Central memory CD8-positive, alpha-beta T cell (primary cell): Measurements from ENCODE around the gene ANKRD11.
A peak's percentile ranks its signal among the peaks of the same experiment; 100 is the strongest.
"Not testable (repeated sequence)": the region's sequence is repeated elsewhere in the genome, so short reads cannot be mapped to it uniquely, and the experiment has no call there.

Source experiments
- ATAC-seq: fragments of 150-1000 bp; cut with Tn5 transposase; replicated peaks from 2 replicates; pipeline ENCODE4 v1.10.0; 2022; ENCODE audit warnings: mild to moderate bottlenecking, moderate FRiP score, moderate number of reproducible peaks; ENCODE audit not compliant: poor library complexity, severe bottlenecking; ENCODE audit errors: extremely low read depth
- DNase-seq, 2 donors: peaks; one replicate each; pipeline ENCODE4 v3.0.0; 2021; ENCODE audit warnings: low spot score in 2 of 2
- H3K27ac Mint-ChIP-seq: one replicate; pipeline ENCODE4 v1.8.0; 2022; ENCODE audit warnings: low read depth, mild to moderate bottlenecking, moderate library complexity, mixed read lengths
- H3K27me3 Mint-ChIP-seq: one replicate; pipeline ENCODE4 v1.8.0; 2022; ENCODE audit warnings: mixed read lengths
- H3K36me3 Mint-ChIP-seq: one replicate; pipeline ENCODE4 v1.8.0; 2022; ENCODE audit warnings: mild to moderate bottlenecking, moderate library complexity, mixed read lengths; ENCODE audit not compliant: insufficient read depth
- H3K4me1 Mint-ChIP-seq: one replicate; pipeline ENCODE4 v1.8.0; 2022; ENCODE audit warnings: mixed read lengths
- H3K4me3 Mint-ChIP-seq: one replicate; pipeline ENCODE4 v1.8.0; 2022; ENCODE audit warnings: mild to moderate bottlenecking, moderate library complexity, mixed read lengths
- H3K9me3 Mint-ChIP-seq: one replicate; pipeline ENCODE4 v1.8.0; 2022; ENCODE audit warnings: mixed read lengths

ANKRD11 gene

DNA sequence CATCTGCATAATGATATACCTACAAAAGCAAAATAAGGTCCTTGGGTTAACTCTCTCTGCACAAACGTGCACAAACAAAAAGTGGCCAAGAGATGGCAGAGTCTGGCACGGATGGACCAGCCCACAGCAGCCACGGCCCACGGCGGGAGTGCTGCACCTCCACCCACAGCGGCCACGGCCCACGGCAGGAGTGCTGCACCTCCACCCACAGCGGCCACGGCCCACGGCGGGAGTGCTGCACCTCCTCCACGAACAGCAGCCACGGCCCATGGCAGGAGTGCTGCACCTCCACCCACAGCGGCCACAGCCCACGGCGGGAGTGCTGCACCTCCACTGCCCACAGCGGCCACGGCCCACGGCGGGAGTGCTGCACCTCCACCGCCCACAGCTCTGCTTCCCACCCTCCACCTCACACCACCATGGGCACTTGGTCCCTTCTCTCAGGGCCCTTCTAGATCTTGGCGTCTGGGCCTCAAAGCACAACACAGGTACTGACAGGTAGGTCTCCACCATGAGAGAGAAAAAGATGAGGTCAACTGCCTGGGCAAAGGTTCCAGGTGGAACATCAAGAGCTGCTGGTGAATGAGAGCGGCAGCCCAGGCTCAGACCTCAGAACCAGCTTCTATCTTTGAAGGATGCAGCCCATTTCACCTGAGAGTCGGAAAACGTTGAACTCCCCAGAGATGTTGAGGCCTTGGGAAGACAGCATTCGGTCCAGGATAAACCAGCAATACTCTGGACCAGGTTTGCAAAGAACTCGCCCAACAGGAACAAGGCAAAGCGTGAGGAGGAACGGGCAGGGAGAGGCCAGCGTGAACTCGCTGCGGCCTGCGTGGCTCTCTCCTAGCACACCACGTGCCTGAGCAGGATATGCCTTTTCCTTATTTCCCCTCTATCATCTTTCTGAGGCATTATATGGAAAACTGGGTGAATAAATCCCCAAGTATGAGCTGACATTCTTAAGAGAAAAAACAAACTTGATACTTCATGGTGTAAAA lies 148.4 kb downstream of the ANKRD11 start:
- H3K36me3 Mint-ChIP-seq = peaks cover 20% of the 10 kb centered on the region
- peak; percentile 46 for ATAC-seq
- peaks cover 57% of the 10 kb centered on the region for H3K4me1 Mint-ChIP-seq
- peak in 1 of 2 donors; percentile 30 for DNase-seq
- H3K9me3 Mint-ChIP-seq = no peaks in the 10 kb centered on the region
- H3K27me3 Mint-ChIP-seq = no peaks in the 10 kb centered on the region
- H3K27ac Mint-ChIP-seq = no peak overlapping the region
- H3K4me3 Mint-ChIP-seq = no peak overlapping the region

DNA sequence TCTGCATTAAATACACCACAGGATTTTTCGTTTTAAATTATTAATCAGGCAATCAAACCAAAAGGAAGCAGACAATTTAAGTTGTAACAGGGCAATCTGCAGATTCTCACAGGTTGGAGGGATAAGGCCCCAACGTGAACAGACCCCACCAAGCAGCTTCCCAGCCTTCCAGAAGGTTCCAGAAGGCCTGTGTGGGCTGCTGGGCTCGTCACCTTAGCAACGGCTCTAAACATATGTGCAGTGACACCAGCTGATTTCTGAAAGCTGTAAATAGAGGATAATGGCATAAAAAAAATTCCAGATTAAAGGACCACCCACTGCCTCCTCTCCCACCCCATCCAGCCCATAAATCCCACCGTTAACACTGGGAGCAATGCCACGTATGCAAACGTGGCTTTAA lies 149.1 kb downstream of the ANKRD11 start:
- Mint-ChIP-seq H3K4me3 (peak overlapping the region; percentile 20), H3K36me3 (peaks cover 16% of the 10 kb centered on the region), H3K4me1 (peaks cover 50% of the 10 kb centered on the region), H3K9me3 (no peaks in the 10 kb centered on the region), H3K27ac (peak overlapping the region; percentile 51), H3K27me3 (no peaks in the 10 kb centered on the region)
- ATAC-seq (no peak), DNase-seq (no peak)

DNA sequence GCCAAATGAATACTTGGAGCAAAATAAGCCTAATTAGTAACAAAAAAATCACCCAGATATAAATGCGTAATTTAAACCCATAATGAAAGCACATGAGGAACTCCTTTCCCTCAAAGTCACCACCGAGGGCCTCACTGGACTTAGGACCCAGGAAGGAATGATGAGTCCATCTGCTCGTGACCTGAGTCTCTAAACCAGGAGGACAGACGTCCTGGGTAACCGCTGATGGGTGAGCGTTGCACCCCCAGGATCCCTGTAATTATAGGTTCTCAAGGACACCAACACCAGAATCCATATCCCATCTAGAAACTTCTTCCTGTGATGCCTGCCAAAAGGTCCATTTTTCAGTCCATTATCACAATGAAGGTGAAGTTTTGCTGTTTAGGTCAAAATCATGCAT lies 151.5 kb downstream of the ANKRD11 start:
- H3K36me3 Mint-ChIP-seq = peaks cover 11% of the 10 kb centered on the region
- no peaks in the 10 kb centered on the region for H3K27me3 Mint-ChIP-seq
- H3K4me3 Mint-ChIP-seq = no peak overlapping the region
- no peaks in the 10 kb centered on the region for H3K9me3 Mint-ChIP-seq
- ATAC-seq (no peak), DNase-seq (no peak)
- no peak overlapping the region for H3K27ac Mint-ChIP-seq
- H3K4me1 Mint-ChIP-seq = peaks cover 46% of the 10 kb centered on the region

GRCh38 chr16:89337965-89338364 lies 152.4 kb downstream of the ANKRD11 start:
- Mint-ChIP-seq H3K36me3 (peaks cover 11% of the 10 kb centered on the region), H3K4me1 (peaks cover 45% of the 10 kb centered on the region), H3K27ac (peak overlapping the region; percentile 35), H3K27me3 (no peaks in the 10 kb centered on the region), H3K9me3 (no peaks in the 10 kb centered on the region), H3K4me3 (no peak overlapping the region)
- DNase-seq (no peak), ATAC-seq (no peak)

GRCh38 chr16:89335803-89336485 lies 154.4 kb downstream of the ANKRD11 start:
- no peaks in the 10 kb centered on the region for H3K9me3 Mint-ChIP-seq
- DNase-seq = no peak
- no peak for ATAC-seq
- H3K4me3 Mint-ChIP-seq = peak overlapping the region; percentile 32
- peaks cover 50% of the 10 kb centered on the region for H3K4me1 Mint-ChIP-seq
- H3K36me3 Mint-ChIP-seq = peaks cover 13% of the 10 kb centered on the region
- H3K27me3 Mint-ChIP-seq = no peaks in the 10 kb centered on the region
- H3K27ac Mint-ChIP-seq = peak overlapping the region; percentile 16

- DNase-seq (no peak), ATAC-seq (no peak)
- Mint-ChIP-seq H3K36me3 (peaks cover 13% of the 10 kb centered on the region), H3K4me1 (peaks cover 49% of the 10 kb centered on the region), H3K9me3 (no peaks in the 10 kb centered on the region), H3K27ac (peak overlapping the region; percentile 76), H3K4me3 (peak overlapping the region; percentile 32), H3K27me3 (no peaks in the 10 kb centered on the region)
Measured at GRCh38 chr16:89334988-89335802, 155.2 kb downstream of the ANKRD11 start.

- peak overlapping the region; percentile 16 for H3K4me3 Mint-ChIP-seq
- ATAC-seq (no peak), DNase-seq (no peak)
- H3K4me1 Mint-ChIP-seq = peaks cover 53% of the 10 kb centered on the region
- peak overlapping the region; percentile 76 for H3K27ac Mint-ChIP-seq
- no peaks in the 10 kb centered on the region for H3K27me3 Mint-ChIP-seq
- peaks cover 9% of the 10 kb centered on the region for H3K36me3 Mint-ChIP-seq
- no peaks in the 10 kb centered on the region for H3K9me3 Mint-ChIP-seq
Measured at GRCh38 chr16:89334461-89334860, 155.9 kb downstream of the ANKRD11 start.

DNA sequence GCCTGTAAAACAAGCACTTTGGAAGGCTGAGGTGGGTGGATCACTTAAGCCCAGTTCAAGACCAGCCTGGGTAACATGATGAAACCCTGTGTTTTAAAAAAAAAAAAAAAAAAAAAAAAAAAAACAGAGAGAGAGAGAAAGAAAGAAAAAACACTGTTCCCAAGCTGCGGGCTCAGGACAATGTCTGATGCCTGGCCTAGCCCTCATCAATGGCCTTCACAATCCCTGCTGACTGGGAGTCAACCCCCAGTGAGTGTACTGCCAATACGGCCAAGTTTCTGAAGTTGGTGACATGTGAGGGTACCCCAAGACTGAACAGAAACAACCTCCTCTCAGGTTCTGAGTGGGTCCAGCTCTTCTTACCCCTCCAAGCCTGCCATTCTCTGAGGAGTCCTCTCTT lies 156.3 kb downstream of the ANKRD11 start:
- no peak for DNase-seq
- peaks cover 10% of the 10 kb centered on the region for H3K36me3 Mint-ChIP-seq
- H3K9me3 Mint-ChIP-seq = no peaks in the 10 kb centered on the region
- H3K27me3 Mint-ChIP-seq = no peaks in the 10 kb centered on the region
- ATAC-seq = no peak
- peak overlapping the region; percentile 76 for H3K27ac Mint-ChIP-seq
- H3K4me1 Mint-ChIP-seq = peaks cover 54% of the 10 kb centered on the region
- peak overlapping the region; percentile 16 for H3K4me3 Mint-ChIP-seq

- H3K4me3 Mint-ChIP-seq = not testable (repeated sequence)
- peak overlapping the region; percentile 76 for H3K27ac Mint-ChIP-seq
Measured at GRCh38 chr16:89333401-89334001, 156.9 kb downstream of the ANKRD11 start.

GRCh38 chr16:89332902-89333245 lies 157.5 kb downstream of the ANKRD11 start:
- H3K27me3 Mint-ChIP-seq = no peaks in the 10 kb centered on the region
- H3K9me3 Mint-ChIP-seq = no peaks in the 10 kb centered on the region
- no peak for ATAC-seq
- H3K27ac Mint-ChIP-seq = peak overlapping the region; percentile 79
- DNase-seq = no peak
- no peak overlapping the region for H3K4me3 Mint-ChIP-seq
- peaks cover 13% of the 10 kb centered on the region for H3K36me3 Mint-ChIP-seq
- H3K4me1 Mint-ChIP-seq = peaks cover 55% of the 10 kb centered on the region

More at GRCh38 chr16:89333401-89334001, 156.9 kb downstream of the ANKRD11 start:
- Mint-ChIP-seq H3K4me1 (peaks cover 53% of the 10 kb centered on the region), H3K36me3 (peaks cover 10% of the 10 kb centered on the region)
- peak in 1 of 2 donors; percentile 36 for DNase-seq
- H3K9me3 Mint-ChIP-seq, ATAC-seq, H3K27me3 Mint-ChIP-seq: not testable (repeated sequence)

GRCh38 chr16:89332243-89332901 lies 158.0 kb downstream of the ANKRD11 start:
- Mint-ChIP-seq H3K4me3 (peak overlapping the region; percentile 29), H3K9me3 (no peaks in the 10 kb centered on the region), H3K36me3 (peaks cover 14% of the 10 kb centered on the region), H3K27ac (peak overlapping the region; percentile 79), H3K4me1 (peaks cover 60% of the 10 kb centered on the region), H3K27me3 (no peaks in the 10 kb centered on the region)
- ATAC-seq = no peak
- no peak for DNase-seq
